Stimulated activated CD4-positive, alpha-beta T cell treated with anti-CD3 and anti-CD28 coated beads, TNF-alpha, amount 100 ng/mL, for 4 hours (primary cell): ENCODE results near the gene VWC2.

Experiments used
- DNase-seq, 3 experiments: peaks; one replicate each; pipeline ENCODE4 v3.0.0-alpha.2; 2020; ENCODE audit warnings: low read depth in 3 of 3

Gene VWC2

DNA sequence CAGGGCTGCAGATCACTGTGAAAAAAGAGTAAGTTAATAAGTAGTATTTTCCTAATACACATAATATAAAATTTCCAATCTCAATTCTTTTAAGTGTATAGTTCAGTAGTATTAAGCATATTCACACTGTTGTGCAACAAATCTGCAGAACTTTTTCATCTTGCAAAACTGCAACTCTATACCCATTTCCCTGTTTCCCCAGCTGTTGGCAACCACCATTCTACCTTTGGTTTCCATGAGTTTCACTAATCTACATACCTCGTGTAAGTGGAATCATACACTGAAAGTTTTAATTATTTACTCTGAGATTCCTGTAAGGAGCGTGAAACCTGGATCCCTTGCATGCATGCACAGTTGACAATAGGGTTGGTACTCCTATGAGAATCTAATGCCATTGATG is 164.2 kb downstream of the VWC2 start:
- no peak for DNase-seq
